GM21723 (cell line): ENCODE measurements around the gene ZBTB7C.
"Not testable (repeated sequence)": the region's sequence is repeated elsewhere in the genome, so short reads cannot be mapped to it uniquely, and the experiment has no call there.

Experiments used
- ATAC-seq: cut with Tn5 transposase; IDR thresholded peaks from one replicate; pipeline ENCODE4 v1.9.1; 2021; ENCODE audit warnings: mild to moderate bottlenecking, moderate library complexity; ENCODE audit not compliant: unreplicated experiment

The ZBTB7C gene

DNA sequence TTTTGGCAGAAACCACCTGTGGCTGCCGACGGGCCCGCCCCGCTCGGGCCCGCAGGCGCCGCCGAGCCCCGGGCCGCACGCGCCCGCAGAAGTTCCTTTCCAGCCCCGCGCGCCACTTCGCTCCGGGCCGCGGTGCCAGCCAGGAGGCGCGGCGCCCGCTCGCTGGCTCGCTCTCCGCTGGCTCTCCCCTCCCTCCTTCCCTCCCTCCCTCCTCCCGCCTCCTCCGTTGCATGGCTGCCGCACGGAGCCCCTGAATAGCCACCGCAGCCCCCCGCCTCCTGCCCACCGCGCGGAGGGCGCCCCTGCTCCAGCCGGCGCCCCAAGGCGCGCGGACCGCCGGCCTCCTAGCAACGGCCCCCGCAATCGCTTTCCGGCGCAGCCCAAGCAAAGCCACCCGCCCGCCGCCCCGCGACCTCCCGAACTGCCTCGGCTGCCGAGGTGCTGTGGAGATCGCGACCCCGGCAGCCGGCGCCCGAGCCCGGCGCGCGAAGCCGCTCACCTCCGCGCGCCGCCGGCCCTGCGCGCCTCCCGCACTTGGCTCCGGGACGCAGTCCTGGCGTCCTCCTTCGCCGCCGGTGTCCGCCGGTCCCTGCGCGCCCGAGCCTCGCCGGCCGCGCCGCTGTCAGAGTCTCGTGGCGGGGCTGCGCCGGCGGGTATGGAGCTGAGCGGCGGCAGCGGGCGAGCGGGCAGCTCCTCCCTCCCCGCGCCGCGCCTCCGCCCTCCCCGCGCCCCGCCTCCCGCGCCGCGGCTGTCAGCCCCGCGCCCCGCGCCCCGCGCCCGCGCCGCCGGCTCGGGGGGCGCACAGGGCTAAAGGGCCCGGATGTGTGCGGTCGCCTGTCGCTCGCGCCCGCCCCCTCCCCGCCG lies at the start of gene ZBTB7C:
Gene ZBTB7C (minus strand): TSS at position 657 of the 864 bp plus-strand sequence.
- peak; percentile 27 for ATAC-seq

DNA sequence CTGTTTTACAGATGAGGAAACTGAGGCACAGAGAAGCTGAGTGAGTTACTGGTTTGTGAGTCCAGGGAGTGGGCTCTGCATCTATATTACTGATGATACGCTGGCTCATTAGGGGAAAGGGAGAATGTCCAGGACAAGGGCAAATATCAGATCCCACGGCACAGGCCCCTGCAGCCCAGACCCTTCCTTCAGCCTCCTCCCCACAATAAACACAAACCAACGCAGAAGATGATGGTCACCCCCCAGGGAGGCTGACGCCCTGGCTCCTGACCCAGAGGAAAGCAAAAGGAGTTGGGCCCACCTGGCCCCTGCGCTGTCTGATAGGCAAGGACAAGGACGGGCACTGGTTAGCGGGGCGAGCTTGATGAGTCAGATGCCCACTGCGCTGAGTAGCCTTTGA lies 47.7 kb upstream of the ZBTB7C start:
- ATAC-seq = no peak

DNA sequence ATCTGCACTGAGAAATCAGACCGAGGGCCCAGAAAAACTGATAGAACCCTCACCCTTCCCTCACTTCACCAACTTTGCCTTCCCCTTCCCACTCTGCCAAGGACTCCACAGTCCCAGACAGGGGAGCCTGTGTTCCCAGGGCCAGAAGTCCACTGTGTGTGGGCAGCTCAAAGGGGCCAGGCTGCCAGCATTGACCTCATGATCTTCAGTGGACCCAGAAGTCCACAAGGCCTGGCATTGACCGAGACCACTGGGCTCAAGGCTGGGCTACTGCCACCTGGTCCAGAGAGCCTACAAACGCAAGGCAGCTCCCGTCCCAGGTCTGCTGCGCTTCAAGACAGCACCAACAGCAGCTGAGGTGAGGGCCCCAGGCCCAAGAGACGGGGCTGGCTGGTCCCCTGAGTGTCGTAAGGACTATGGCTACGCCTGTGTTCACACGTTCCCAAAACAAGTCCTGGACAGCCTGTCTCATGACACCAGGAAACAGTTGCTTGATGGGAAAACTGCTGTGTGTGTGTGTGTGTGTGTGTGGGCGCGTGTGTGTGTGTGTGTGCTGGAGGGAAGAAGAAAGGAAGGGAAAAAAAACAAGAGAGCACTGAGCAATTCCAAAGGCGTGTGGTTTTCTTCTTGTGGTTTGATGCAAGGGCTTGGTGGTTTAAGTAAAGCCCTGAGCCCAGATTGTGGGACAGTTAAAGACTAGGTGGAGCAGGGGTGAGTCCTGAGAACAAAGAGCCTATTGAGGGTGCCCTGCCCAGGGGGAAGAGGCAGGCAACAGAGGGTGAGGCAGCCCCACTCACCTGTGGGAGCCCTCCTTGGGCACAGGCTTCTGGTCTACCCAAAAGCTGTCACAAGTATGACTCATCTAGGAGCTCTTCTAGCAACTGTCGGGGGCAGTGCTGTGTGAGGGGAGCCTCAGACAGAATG lies 46.6 kb upstream of the ZBTB7C start:
- no peak for ATAC-seq

DNA sequence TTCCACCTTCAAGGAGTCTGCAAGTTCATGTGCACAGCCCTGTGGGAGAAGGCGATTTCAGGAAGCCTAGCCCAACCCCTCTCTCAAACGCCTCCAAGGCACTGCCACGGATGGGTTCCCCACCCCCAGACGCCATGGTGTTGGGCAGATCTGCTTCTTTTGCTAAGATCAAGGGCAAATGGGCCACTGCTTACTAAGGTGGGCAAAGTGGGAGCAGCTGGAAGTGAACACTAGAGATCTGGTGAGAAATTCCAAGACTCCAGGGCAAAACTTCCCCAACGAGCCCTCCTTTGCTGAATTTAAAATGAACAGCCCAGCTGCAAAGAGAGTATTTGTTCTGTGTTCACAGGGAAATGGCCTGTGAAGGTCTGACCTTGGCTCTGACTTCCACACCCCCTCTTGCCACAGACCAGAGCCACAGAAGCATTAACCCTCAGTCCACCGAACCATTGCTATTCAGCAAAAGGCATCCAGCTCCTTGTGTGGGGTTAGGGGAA lies 45.1 kb upstream of the ZBTB7C start:
- ATAC-seq = no peak

DNA sequence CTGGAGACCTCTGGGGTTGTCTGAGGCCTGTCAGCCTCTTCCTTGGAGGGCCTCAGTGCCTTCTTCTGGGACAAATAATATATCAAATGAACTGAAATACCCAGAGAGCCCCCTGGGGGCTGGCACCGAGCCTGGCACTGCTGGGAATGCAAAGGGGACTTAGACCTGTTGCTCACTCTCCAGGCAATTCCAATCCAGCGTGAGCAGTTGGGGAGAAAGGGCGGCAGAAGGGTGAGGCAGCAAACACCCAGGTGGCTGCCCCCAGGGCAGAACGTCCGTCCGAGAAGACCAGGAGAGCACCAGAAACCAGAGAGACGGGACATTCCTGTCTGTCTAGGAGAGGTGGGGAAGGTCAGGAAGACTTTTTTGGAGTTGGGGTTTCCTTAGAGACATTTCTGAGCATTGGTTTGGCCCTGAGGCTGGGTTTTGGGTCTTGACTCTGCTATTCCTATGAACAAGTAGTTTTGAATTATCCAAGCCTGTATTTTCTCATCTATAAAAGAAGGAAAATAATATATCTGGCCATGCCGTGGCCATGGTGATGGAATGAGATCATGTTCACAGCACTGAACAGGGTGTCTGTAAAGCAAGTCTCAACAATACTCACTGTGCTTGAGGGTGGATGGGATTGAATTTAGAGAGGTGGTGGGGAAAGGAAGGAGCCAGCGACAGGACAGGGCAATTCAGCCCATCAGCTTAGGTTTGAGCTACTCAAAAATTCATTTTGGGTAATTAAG lies 44.3 kb upstream of the ZBTB7C start:
- no peak for ATAC-seq

DNA sequence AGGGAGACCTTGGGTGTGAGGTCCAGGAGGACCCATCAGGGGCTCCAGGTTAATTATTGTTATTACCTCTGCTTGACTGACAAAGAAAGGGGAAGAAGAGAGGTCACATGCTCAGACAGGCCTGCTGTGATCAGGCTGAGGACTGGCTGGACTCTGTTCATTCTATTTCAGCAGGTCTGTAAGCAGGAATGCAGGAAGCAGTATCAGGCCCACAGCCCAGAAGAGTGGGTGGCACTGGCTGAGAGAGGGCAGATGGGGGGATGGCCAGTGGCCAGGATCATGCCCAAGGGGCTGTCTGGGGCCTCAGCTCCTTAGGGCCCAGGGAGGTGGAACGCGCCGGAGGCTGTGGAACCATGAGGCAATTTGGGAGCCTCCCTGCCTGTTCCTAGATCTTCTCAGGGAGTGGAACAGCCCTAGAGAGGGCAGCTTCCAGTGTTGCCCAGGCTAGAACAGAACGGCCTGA lies 43.7 kb upstream of the ZBTB7C start:
- ATAC-seq = no peak

DNA sequence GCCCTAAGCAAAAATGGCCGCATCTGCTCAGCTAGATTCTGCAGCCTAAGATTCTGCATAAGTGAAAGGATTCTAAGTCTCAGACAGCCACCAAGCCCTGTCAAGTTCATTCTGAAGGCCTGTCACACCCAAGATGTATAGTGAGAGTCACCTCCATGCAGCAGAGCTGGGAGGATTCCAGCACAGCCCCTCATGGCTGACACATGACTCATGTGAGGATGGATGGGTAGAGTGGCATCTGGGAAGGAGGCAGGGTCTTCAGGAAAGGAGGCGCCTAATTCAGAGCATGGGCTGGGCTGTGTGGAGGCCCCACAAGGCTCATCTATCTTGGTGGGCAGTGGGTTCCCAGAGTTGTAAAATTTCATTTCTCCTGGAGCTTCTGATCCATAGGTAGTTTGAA lies 41.5 kb upstream of the ZBTB7C start:
- ATAC-seq = no peak

DNA sequence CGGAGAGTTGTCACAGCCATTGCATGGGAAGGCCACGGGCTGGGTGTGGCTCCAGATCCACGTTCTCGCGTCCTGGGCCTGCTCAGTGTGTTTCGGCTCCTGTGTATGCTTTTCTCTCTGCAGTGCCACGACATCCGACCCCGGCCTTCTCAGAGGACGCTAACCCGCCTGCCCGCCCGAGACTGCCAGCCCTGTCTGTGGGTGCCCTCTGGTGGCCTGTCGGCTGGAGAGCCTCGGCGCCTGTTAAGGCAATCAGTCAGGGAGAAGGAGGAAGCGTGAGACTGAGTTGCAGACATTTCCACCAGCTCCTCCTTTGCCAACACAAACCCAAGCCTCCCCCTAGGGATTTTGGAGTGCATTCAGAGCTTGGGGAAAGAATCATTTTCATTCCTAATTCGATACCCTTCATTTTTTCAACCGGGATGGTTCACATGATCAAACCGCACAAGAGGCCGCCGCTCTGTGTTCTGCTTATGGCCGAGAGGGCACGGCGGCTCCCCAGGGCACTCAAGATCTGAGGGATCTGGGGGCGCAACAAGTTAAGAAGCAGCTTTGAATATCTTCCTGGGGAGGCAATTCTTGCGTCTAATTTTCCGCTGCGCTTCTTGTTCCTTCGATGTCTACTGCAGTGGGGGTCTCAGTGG lies 37.5 kb upstream of the ZBTB7C start:
- ATAC-seq = peak; percentile 67

DNA sequence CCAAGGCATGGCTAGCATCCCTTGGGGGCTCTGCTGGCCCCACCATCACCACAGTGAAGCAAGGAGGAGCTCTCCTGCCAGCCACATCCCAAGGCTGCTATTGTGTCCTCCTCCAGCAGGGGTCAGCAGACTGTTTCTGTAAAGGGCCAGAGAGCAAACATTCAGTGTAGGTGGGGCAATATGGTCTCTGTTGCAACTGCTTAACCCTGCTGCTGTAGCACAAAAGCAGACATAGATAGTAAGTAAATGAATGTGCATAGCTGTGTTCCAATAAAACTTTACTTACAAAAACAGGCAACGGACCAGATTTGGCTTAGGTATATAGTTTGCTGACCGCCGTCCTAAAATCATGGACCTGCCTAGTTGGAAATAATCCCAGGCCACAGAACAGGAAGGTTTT lies 36.4 kb upstream of the ZBTB7C start:
- peak; percentile 61 for ATAC-seq

DNA sequence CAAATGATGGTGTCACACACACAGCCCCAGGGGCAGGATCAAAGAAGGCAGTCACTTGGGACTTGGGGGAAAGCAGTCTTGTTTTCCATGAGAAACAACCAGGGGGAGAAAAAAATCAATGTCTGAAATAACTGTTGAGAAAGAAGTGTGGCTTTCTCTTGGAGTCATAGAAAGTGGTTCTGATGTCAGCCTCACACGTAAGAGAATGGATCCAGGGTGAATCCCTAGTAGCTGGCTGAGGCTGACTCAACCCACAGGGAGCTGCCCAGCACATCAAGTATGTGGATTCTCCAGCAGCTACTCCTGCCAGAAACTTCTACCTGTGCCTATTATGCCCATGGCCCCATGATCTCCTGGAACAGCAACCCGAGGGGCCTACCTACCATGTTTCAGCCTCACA lies 33.6 kb upstream of the ZBTB7C start:
- ATAC-seq = no peak

DNA sequence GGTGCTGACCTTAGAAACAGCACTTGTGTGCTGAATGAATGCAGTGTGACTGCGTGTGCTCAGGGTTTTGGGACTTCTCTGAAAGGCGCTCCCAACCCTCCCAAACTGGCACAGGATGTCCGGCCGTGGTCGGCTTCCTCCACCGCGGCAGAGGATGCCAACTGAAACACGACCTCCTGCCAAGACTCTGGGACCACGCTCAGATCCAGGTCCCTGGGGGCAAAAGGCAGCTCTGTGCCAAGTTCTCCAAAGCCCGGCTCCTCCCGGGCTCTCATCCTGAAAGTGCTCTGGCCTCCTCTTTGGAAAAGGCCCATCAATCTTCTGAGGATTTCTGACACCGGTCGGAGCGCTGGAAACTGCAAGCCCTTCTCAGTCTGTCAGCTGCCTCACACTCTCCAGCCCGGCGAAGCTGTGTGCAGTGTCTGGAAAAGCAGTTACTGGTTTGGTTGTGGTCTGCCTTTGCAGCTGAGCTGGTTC lies 32.3 kb upstream of the ZBTB7C start:
- no peak for ATAC-seq

DNA sequence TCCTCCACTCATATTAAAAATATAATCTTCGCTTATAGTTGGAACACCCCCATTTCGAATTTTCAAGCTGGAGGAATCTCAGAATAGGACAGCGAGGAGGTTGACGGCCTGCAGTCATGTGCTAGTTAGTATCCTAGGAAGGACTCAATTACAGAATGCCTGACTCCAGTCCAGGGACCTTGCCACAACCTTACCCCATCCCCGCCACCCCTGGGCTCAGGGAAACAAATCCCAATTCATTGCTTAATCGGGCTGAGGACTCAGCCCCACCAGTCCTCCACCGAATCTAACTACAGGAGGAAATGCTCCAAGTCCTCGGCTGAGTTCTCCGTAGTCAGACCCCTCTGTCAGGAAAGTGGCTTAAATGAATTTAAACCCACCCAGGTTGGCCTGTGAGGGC lies 31.7 kb upstream of the ZBTB7C start:
- no peak for ATAC-seq

DNA sequence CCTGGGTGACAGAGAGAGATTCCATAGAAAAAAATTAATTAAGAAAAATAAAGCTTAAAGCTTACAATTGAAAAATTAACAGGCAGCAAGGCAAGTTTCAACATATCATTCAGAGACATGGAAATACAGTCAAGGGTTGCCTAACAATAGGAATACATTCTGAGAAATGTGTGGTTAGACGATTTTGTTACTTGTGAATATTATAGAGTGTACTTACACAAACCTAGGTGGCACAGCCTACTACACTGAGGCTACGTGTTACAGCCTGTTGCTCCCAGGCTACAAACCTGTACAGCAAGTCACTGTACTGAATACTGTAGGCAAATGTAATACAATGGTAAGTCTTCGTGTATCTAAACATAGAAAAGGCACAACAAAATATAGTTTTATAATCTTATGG lies 27.7 kb upstream of the ZBTB7C start:
- ATAC-seq = no peak

DNA sequence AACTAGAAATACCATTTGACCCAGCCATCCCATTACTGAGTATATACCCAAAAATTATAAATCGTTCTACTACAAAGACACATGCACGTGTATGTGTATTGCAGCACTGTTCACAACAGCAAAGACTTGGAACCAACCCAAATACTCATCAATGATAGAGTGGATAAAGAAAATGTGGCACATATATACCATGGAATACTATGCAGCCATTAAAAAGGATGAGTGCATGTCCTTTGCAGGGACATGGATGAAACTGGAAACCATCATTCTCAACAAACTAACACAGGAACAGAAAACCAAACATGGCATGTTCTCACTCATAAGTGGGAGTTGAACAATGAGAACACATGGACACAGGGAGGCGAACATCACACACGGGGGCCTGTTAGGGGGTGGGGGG lies 25.2 kb upstream of the ZBTB7C start:
- not testable (repeated sequence) for ATAC-seq

DNA sequence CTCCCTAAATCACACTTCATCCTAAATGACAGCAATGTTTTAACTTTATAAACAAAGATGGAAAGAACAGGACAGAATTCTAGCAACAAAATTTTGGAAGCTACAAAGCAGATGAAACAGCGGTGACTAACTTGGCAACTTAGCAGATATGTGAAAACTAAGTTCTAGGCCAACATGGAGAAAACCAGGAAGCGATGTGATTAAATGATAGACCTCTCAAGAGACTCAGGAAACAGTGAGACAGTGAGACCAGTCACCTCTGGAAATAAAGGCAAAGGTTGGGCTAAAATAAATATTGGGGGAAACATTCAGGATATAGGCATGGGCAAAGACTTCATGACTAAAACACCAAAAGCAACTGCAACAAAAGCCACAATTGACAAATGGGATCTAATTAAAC lies 24.4 kb upstream of the ZBTB7C start:
- ATAC-seq = no peak

DNA sequence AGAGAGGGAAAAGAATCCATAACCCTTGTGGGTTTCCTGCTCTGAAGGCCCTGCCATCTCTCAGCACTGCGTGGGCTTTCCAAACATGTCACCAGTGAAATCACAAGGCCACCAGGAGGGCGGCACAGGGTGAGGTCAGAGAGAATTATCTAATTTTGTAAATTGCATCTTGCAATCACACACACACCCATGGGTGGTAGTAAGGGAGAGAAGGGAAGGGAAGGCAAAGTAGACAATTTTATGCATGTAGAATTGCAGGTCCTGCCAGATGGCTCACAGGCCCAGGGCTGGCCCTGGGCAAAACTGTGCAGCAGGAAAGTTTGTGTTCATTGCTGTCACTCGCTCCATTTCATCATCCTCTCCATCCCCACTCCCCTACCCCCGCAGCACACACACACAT lies 21.0 kb upstream of the ZBTB7C start:
- ATAC-seq = no peak

DNA sequence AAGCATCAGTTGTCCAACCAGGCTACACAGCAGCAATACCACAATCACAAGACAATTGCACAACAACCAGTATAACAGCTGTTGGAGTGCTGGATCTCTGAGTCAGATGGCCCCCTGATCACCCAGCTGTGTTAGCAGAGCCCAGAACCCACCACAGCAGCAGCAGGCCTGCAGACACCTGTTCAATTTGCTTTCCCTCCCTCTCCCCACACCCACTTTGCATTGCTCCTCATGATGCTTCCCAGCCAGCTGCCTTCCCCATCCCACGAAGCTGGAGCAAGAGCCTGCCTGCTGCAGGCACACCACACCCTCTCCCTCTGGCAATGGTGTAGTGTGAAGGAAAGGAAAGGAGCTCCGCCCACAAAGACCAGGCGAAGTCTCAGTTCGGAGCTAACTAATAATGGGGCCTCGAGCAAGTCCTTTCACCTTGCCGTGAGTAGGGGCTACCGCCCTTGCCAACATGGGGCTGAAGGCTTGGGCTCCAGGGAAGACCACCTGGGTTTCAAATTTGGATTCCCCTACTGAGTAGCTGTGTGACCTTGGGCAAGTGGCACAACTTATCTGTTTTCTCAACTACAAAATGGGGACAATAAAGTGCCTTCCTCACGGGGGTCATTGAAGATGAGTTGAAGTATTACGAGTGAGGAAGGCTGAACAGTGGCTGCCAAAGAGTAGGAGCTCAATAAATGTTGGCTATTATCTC lies 19.4 kb upstream of the ZBTB7C start:
- no peak for ATAC-seq

DNA sequence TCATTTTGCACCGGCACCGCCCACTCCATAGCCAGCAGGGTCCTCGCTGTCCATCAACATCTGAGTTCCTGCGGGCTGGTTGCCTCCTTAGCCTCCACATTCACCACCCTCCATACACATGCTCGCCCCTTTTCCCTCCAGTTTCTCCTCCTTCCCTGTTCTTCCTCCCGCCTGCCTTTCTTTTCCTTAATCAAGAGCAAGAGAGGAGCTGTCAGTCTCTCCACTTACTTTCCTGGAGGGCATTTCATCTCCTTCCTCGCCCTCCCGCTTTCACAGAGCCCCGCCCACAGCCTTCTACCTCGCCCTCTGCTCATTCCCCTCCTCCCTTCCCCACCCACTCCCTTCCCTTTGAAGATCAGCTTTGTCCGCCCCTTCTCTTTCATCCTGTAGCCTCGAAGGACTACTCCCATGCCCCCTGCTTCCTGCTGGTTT lies 13.8 kb upstream of the ZBTB7C start:
- ATAC-seq = no peak

DNA sequence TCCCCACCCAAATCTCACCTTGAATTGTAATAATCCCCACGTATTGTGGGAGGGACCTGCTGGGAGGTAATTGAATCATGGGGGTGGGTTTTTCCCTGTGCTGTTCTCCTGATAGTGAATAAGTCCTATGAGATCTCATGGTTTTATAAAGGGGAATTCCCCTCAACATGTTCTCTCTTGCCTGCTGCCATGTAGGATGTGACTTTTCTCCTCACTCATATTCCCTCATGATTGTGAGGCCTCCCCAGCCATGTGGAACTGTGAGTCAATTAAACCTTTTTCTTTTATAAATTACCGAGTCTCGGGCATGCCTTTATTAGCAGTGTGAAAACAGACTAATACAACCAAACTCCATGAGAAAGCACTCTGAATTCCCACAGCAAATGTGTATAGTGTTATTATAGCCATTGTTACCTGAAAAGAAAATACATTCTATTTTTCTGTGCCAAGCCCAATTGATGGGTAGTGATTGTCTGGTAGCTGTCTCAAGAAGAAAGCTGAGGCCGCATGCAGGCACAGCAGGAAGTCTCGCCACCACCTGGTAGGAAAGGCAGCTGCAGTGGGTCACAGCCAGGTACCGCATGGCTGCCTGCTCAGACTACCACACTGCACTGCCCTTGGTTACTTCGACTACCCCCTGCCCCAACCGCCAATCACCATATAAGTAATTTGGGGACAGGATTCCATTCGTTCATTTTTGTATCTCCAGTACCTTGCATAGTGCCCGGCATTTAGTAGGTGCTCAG lies 10.3 kb upstream of the ZBTB7C start:
- ATAC-seq = no peak
